ENCODE data around the gene SNIP1.
"Not testable (repeated sequence)": the region's sequence is repeated elsewhere in the genome, so short reads cannot be mapped to it uniquely, and the experiment has no call there.

SNIP1 gene, protein sequence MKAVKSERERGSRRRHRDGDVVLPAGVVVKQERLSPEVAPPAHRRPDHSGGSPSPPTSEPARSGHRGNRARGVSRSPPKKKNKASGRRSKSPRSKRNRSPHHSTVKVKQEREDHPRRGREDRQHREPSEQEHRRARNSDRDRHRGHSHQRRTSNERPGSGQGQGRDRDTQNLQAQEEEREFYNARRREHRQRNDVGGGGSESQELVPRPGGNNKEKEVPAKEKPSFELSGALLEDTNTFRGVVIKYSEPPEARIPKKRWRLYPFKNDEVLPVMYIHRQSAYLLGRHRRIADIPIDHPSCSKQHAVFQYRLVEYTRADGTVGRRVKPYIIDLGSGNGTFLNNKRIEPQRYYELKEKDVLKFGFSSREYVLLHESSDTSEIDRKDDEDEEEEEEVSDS

DNA sequence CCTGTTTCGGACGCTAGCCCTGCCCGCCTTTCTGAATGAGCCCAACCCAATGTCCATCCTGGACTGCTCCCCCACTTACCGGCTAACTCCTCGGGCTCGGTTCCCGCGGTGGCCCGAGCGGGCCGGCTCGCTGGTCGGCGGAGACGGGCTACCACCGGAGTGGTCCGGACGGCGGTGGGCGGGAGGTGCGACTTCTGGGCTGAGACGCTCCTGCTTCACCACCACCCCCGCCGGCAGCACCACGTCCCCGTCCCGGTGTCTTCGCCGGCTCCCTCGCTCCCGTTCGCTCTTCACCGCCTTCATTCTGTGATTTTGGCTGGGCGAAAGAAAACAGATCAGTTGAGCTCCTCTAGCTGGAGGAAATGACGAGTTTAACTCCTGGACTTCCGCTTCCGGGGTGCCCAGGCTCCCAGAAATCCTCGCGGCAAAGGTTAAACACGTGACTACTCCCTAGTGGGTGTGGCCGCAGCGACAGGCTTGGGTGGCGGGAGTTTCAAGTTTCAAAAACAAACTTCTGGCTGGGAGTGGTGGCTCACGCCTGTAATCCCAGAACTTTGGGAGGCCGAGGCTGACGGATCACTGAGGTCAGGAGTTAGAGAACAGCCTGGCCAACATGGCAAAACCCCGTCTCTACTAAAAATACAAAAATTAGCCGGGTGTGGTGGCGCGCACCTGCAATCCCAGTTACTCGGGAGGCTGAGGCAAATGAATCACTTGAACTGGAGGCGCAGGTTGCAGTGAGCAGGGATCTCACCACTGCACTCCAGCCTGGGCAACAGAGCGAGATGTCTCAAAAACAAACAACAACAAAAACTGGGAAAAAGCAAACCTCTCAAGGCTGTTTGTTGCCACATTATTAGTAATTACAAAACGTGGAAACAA, at the start of gene SNIP1:
SNIP1 (minus strand) TSS at position 367 of the 882 bp plus-strand sequence; CDS start at position 303, 64 bp downstream.
- peaks cover 57% of the 10 kb centered on the region for H3K4me1 Mint-ChIP-seq

DNA sequence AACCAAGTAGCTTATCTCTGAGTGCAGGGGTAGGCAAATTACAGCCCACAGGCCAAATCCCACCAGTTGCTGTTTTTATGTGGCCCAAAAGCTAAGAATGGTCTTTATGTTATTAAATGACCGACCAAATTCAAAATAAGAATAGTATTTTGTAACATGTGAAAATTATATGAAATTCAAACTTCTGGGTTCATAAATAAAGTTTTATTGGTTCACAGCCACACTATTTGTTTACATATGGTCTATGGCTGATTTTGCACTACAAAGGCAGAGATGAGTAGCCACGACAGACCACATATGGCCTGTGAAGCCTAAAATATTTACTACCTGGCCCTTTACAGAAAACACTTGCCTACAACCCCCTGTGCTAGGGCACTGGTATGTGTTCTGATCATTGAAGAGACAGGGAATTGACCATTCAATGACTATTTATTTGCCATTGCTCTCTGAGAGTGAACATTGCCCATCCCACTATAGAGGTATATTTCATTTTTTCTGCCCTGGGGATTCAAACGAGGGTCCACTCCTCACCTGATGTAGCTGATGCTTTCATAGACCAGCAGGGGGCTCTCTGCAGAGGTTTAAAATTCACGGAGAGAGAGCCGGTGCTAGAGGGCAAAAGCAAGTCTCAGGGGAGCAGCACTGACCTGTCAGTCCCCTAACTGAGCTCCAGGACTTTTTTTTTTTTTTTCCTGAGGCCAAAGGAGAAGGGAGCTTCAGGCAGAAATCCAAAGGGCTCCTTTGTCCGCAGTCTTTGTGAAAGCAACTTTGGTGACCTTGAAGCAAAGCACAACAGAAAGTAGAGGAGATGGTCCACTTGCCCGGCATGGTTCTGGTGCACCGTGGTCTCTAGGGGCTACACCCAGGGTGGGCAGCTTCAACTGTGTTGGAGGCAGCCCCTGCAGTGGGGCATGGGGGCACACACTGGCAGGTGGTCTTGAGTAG, 48.9 kb upstream of the SNIP1 start:
- Mint-ChIP-seq H3K4me3 (no peak overlapping the region), H3K9me3 (no peaks in the 10 kb centered on the region), H3K36me3 (no peaks in the 10 kb centered on the region), H3K27me3 (peaks cover 33% of the 10 kb centered on the region), H3K4me1 (no peaks in the 10 kb centered on the region), H3K27ac (no peak overlapping the region)
- CTCF ChIA-PET = interaction anchor here (0.5 to 5.4 kb wide), 24 partner anchors 9 to 659 kb away, joined by 3 to 52 read pairs (median 3); no protein-coding TSS in a partner anchor
- DNase-seq = peak; percentile 48

More for the DNA sequence above, at the start of gene SNIP1:
- CTCF ChIA-PET = no interaction called here
- Mint-ChIP-seq H3K9me3 (peaks cover 4% of the 10 kb centered on the region), H3K27ac (peak within 1 kb of the TSS; percentile 98), H3K27me3 (peaks cover 10% of the 10 kb centered on the region), H3K36me3 (peaks cover 39% of the 10 kb centered on the region), H3K4me3 (peak within 1 kb of the TSS; percentile 100)
- peak; percentile 95 for DNase-seq

DNA sequence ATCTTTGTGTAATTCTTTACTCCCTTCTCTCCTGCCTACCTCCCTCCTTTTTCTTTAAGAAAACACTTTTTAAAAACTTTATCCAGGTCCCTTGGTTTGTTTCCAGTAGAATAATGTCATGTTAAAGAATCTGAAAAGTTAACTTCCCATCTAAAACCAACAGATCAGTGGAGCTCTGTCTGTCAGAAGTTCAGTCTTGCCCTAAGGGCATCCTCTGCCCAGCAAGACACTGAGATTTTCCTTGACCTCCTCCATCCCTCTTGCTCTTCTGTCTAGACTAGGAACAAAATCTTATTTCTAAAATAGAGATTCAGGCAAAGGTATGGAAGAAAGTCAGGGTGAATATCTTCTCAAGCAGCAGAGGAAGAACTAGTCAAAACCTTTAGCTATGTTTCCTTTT, 47.3 kb upstream of the SNIP1 start:
- H3K27ac Mint-ChIP-seq = no peak overlapping the region
- no peaks in the 10 kb centered on the region for H3K36me3 Mint-ChIP-seq
- no peak for DNase-seq
- H3K9me3 Mint-ChIP-seq = no peaks in the 10 kb centered on the region
- H3K4me3 Mint-ChIP-seq = no peak overlapping the region
- H3K4me1 Mint-ChIP-seq = peaks cover 3% of the 10 kb centered on the region
- peaks cover 33% of the 10 kb centered on the region for H3K27me3 Mint-ChIP-seq
- CTCF ChIA-PET = interaction anchor here (0.6 to 5.4 kb wide), 5 partner anchors 27 to 88 kb away, joined by 3 to 52 read pairs (median 3); no protein-coding TSS in a partner anchor

DNA sequence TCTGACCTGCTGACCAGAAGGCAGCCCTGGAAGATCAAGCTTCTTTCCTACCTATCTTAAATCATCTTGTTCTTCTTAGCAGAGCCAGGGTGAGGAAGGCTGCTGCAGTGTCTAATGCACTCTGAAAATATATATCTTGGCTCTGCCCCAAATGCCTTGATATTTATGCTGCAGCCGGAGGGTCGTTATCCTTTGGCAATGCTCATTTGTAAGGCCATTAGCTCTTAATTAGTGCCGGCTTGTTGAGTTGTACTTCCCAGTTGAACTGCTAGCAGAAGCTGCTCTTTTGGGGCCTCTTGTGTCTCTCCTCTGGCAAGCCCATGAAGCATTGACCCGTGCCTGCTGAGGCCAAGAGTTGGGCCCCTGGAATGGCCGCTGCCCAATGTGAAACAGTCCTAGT, 45.8 kb upstream of the SNIP1 start:
- Mint-ChIP-seq H3K4me3 (no peak overlapping the region), H3K27me3 (peaks cover 37% of the 10 kb centered on the region), H3K4me1 (peaks cover 14% of the 10 kb centered on the region)

DNA sequence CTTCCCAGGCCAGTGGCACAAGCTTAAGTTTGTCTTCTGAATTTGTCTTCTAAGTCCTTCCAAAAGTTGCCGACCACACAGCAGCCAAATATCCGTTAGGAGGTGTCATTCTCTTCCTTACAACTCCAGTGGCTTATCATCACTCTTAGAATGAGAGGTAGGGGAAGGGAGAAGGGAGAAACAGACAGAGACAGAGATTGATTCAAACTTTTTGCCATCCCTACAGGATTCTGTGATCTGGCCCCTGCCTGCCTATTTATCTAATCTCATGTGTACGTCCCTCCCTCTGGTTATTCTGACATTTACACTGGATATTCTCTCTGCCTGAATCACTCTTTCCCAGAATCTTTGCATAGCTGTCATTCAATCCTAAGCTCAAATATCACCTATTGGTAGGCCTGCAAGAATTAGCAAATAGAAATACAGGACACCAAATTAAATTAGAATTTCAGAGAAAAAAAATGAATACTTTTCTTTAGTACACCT, 42.1 kb upstream of the SNIP1 start:
- Mint-ChIP-seq H3K27me3 (peaks cover 12% of the 10 kb centered on the region), H3K9me3 (no peaks in the 10 kb centered on the region), H3K27ac (peak overlapping the region; percentile 95), H3K36me3 (peaks cover 19% of the 10 kb centered on the region), H3K4me3 (peak overlapping the region; percentile 90), H3K4me1 (peaks cover 35% of the 10 kb centered on the region)
- CTCF ChIA-PET = interaction anchor here (0.6 to 1.5 kb wide), 2 partner anchors 19 to 93 kb away, joined by 4 read pairs; no protein-coding TSS in a partner anchor
- DNase-seq = no peak

More for the DNA sequence above, 45.8 kb upstream of the SNIP1 start:
- CTCF ChIA-PET = interaction anchor here (5.4 kb wide), 1 partner anchor 83 kb away, joined by 52 read pairs; no protein-coding TSS in a partner anchor
- Mint-ChIP-seq H3K9me3 (no peaks in the 10 kb centered on the region), H3K27ac (no peak overlapping the region), H3K36me3 (peaks cover 4% of the 10 kb centered on the region)
- DNase-seq = no peak

DNA sequence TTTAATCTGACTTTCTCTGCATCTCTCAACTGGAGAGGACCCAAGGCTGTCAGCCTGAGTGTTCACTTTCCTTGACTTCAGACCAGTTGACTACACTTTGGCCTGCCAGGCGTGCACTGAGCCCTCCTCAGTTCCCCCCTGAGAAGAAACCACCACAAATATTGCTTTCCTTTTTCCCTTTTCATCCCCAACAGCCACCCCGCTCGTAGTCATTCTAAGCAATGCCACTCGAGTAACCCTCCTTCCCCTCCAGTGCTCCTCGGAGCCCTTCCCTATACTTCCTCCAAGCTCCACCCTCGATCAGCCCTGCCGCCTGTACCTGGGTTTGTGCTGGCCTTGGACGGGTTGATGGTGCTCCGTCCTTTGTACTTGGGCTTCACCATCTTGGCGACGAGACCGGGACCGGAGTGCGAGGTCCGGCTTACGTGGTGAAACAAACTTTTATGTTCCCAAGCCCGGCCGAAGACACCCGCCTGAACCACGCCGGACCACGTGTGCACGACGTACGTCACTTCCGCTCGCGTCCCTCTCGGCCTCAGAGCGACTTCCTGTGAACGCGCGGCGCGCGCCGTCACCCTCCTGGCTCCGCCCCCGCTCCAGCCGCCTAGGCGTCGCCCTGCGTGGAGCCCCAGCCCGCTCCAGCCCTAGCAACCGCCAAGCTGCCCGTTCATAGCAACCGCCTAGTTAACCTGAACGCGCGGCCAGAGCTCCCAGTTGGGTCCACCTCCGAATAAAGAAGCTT, 41.5 kb upstream of the SNIP1 start, which contains the start of gene GNL2:
GNL2 (minus strand) TSS at position 498 of the 742 bp plus-strand sequence; CDS start at position 383, 115 bp downstream.
- peak within 1 kb of the TSS; percentile 90 for H3K4me3 Mint-ChIP-seq
- peak; percentile 98 for DNase-seq
- peaks cover 11% of the 10 kb centered on the region for H3K27me3 Mint-ChIP-seq
- H3K36me3 Mint-ChIP-seq = peaks cover 24% of the 10 kb centered on the region
- CTCF ChIA-PET = interaction anchor here (0.6 to 1.5 kb wide), 3 partner anchors 8 to 94 kb away, joined by 3 to 4 read pairs (median 4); no protein-coding TSS in a partner anchor
- H3K9me3 Mint-ChIP-seq = no peaks in the 10 kb centered on the region
- peaks cover 35% of the 10 kb centered on the region for H3K4me1 Mint-ChIP-seq
- peak within 1 kb of the TSS; percentile 95 for H3K27ac Mint-ChIP-seq

DNA sequence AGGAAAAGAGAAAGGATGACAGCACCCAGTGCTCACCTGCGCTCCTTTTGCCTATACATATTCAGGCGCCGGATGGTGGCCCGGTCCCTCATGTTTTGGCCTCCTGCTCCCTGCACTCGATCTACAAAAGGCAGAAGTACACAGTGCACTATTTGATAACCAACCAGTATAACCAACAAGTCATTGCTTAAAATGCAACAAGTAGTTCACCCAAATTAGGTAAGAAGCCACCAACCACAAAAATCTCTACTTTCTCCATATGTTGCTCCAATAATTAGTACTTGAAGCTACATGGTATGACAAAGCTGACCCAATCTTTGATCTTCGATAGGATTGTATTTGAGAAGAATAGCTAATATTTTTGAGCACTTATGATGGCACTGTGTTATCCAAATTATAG, 39.6 kb upstream of the SNIP1 start:
- no peak for DNase-seq
- H3K9me3 Mint-ChIP-seq = no peaks in the 10 kb centered on the region
- peak overlapping the region; percentile 31 for H3K4me3 Mint-ChIP-seq
- H3K27me3 Mint-ChIP-seq = peaks cover 4% of the 10 kb centered on the region
- peaks cover 35% of the 10 kb centered on the region for H3K4me1 Mint-ChIP-seq
- H3K27ac Mint-ChIP-seq = no peak overlapping the region
- peaks cover 36% of the 10 kb centered on the region for H3K36me3 Mint-ChIP-seq
- CTCF ChIA-PET = interaction anchor here (0.9 to 1.6 kb wide), 3 partner anchors 10 to 17 kb away, joined by 3 read pairs; no protein-coding TSS in a partner anchor

DNA sequence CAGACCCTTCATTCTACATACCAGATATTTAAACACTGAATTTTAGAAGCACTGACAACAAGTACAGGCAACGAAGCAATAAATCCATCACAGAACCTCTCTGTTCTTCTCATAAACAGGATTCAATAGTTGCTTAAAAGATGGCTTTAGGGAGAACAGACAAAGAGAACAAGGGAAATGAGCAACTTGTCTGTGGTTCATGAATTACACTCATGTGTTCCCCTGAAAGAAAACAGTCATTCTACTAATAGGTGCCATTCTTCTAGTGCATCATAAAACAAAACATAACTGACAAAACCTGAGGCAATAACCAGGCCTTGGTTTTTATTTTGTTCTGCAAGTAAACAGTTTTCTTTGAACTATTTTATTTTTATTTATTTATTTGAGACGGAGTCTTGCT, 34.8 kb upstream of the SNIP1 start:
- Mint-ChIP-seq H3K27me3 (no peaks in the 10 kb centered on the region), H3K36me3 (peaks cover 55% of the 10 kb centered on the region), H3K9me3 (no peaks in the 10 kb centered on the region), H3K4me3 (no peak overlapping the region), H3K27ac (no peak overlapping the region), H3K4me1 (peaks cover 15% of the 10 kb centered on the region)
- CTCF ChIA-PET = interaction anchor here (0.8 kb wide), 1 partner anchor 9 kb away, joined by 3 read pairs; no protein-coding TSS in a partner anchor
- DNase-seq = no peak

DNA sequence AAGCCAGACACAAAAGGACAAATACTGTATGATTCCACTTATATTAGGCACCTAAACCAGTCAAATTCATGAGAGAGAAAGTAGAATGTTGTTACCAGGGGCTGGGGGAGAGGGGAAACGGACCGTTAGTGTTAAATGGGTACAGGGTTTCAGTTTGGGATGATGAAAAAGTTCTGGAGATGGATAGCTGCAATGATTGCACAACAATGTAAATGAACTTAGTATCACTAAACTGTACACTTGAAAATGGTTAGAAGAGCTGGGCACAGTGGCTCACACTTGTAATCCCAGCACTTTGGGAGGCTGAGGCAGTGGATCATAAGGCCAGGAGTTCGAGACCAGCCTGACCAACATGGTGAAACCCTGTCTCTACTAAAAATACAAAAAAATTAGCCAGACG, 30.5 kb upstream of the SNIP1 start:
- CTCF ChIA-PET = interaction anchor here (1.0 kb wide), 1 partner anchor 101 kb away, joined by 3 read pairs; no protein-coding TSS in a partner anchor
- not testable (repeated sequence) for H3K27me3 Mint-ChIP-seq, H3K4me3 Mint-ChIP-seq, DNase-seq, H3K9me3 Mint-ChIP-seq, H3K4me1 Mint-ChIP-seq, H3K27ac Mint-ChIP-seq
- peaks cover 57% of the 10 kb centered on the region for H3K36me3 Mint-ChIP-seq

DNA sequence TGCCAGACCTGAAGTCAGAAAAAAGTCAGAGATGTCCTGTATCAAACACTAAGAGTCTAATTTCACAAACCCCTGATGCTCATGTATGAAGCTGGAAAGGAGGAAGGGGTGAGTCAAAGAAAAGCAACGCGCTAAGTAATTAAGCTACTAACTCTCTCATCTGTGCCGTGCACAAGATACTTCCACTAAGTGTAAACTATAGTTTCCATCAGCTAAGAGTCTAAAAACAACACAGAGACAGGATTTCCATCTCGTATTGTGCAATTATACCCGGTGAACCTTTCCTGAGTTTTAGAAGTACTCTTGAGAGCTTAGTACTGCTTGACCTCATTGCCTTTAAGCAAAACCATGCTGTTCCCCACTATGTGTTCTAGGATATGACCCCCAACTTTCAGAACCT, 21.6 kb upstream of the SNIP1 start:
- Mint-ChIP-seq H3K4me3 (no peak overlapping the region), H3K36me3 (peaks cover 72% of the 10 kb centered on the region), H3K27ac (no peak overlapping the region), H3K9me3 (no peaks in the 10 kb centered on the region), H3K4me1 (peaks cover 54% of the 10 kb centered on the region), H3K27me3 (no peaks in the 10 kb centered on the region)
- no peak for DNase-seq
- CTCF ChIA-PET = interaction anchor here (1.1 to 1.9 kb wide), 3 partner anchors 18 to 106 kb away, joined by 3 to 7 read pairs (median 5); no protein-coding TSS in a partner anchor

DNA sequence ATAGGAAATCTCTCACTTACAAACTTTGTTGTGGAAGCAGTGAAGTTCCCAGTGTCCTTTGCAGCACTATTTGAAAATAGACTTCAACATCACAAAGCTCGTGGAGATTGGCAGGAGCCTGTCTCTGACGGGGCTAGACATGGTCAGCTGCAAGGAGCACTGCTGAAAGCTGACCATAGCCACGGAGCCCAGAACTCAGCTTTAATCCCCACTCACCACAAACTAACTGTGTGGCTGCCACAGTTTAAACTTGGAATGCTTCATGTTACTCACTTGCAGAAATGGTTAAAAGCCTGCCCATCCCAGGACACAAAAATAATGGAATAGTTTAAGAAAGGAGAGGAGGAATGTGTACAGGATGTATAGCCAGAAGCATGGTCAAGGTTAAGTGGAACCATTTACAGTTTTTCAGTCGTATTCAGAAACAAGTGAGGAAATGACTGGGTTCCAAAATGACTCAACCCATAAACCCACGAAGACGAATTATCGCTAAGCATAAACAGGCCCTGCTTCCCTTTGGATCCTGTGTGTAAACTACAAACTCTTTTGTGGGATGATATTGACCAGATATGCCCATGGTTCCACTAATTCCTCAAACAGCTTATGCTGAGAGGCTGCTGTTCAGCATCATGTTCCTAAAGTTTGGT, 20.9 kb upstream of the SNIP1 start:
- CTCF ChIA-PET = interaction anchor here (0.9 to 1.9 kb wide), 4 partner anchors 26 to 1375 kb away, joined by 3 to 7 read pairs (median 4); no protein-coding TSS in a partner anchor
- Mint-ChIP-seq H3K27me3 (no peaks in the 10 kb centered on the region), H3K36me3 (peaks cover 71% of the 10 kb centered on the region), H3K4me3 (no peak overlapping the region), H3K27ac (no peak overlapping the region), H3K4me1 (peaks cover 59% of the 10 kb centered on the region), H3K9me3 (no peaks in the 10 kb centered on the region)
- DNase-seq = no peak
